ENCODE data around the gene NT5C3A. TPM values are rescaled to one million over a fixed set of nuclear protein-coding genes. Genes with fewer than 3 reads are reported as not detected.
A peak's percentile ranks its signal among the peaks of the same experiment; 100 is the strongest.
"Not testable (repeated sequence)": the region's sequence is repeated elsewhere in the genome, so short reads cannot be mapped to it uniquely, and the experiment has no call there.

NT5C3A gene
- total and polyA plus RNA-seq, 11 donors, result 13.1 to 32.2 (median 19.2) TPM

- WGBS, 4 donors, result 18 to 37% (median 36%) methylated on average over 3 of the region's 3 CpGs
Observed at GRCh38 chr7:32971967-32972366, 90.6 kb downstream of the NT5C3A start.

GRCh38 chr7:32967268-32967582 is 95.4 kb downstream of the NT5C3A start:
- WGBS, 4 donors, result 66 to 84% (median 70%) methylated on average over 4 of the region's 4 CpGs
- ATAC-seq; H3K4me3 ChIP-seq; intact Hi-C loops (cut with DNase I); H3K27ac ChIP-seq; H3K27me3 ChIP-seq; H3K36me3 ChIP-seq; DNase-seq: not testable (repeated sequence)
- H3K9me3 ChIP-seq, result peaks cover 0 to 11% (median 0%) of the 10 kb centered on the region in 12 donors
- H3K4me1 ChIP-seq, result peaks cover 0 to 28% (median 20%) of the 10 kb centered on the region in 12 donors

More at GRCh38 chr7:32971967-32972366, 90.6 kb downstream of the NT5C3A start:
- Histone ChIP-seq H3K27ac (peak overlapping the region in 6 of 12 donors; percentile 19 to 56 (median 42)), H3K36me3 (peaks cover 0 to 21% (median 4%) of the 10 kb centered on the region in 9 donors), H3K4me1 (peaks cover 0 to 17% (median 6%) of the 10 kb centered on the region in 12 donors), H3K9me3 (peaks cover 0 to 11% (median 0%) of the 10 kb centered on the region in 12 donors)
- ATAC-seq, result peak; percentile 48 to 84 (median 58)
- intact Hi-C loops (cut with DNase I); H3K27me3 ChIP-seq; H3K4me3 ChIP-seq; DNase-seq: not testable (repeated sequence)

GRCh38 chr7:32966489-32967267 is 95.9 kb downstream of the NT5C3A start:
- ATAC-seq; H3K36me3 ChIP-seq; H3K27me3 ChIP-seq; H3K4me3 ChIP-seq; H3K27ac ChIP-seq; DNase-seq; intact Hi-C loops (cut with DNase I): not testable (repeated sequence)
- WGBS, 4 donors, result 72 to 87% (median 76%) methylated on average over 3 to 4 of the region's 5 CpGs
- Histone ChIP-seq H3K9me3 (peaks cover 0 to 11% (median 0%) of the 10 kb centered on the region in 12 donors), H3K4me1 (peaks cover 0 to 25% (median 17%) of the 10 kb centered on the region in 12 donors)

GRCh38 chr7:32964461-32965159 is 98.0 kb downstream of the NT5C3A start:
- peak in 10 of 12 donors; percentile 14 to 43 (median 36) for TF ChIP-seq CTCF (IDR thresholded peaks at IDR 0.05)
- DNase-seq; H3K27me3 ChIP-seq; H3K36me3 ChIP-seq; H3K9me3 ChIP-seq; intact Hi-C loops (cut with DNase I): not testable (repeated sequence)
- ATAC-seq, result peak; percentile 39 to 87 (median 82)
- Histone ChIP-seq H3K4me3 (peak overlapping the region in 1 of 12 donors; percentile 4), H3K4me1 (peaks cover 0 to 28% (median 15%) of the 10 kb centered on the region in 12 donors), H3K27ac (peak overlapping the region in 6 of 12 donors; percentile 24 to 56 (median 44))
- 22 to 27% (median 25%) methylated on average over 6 to 7 of the region's 8 CpGs for WGBS, 4 donors

Other genes starting within 250 kb of the NT5C3A start
- 10 to 100 TPM; 21.4 to 39.3 (median 28.6) TPM for gene KBTBD2, start 171.0 kb downstream of the NT5C3A start, total RNA-seq
- gene KBTBD2, start 171.0 kb downstream of the NT5C3A start, polyA plus RNA-seq, result 10 to 100 TPM; 10.4 to 23.4 TPM
- gene FKBP9, start 105.3 kb downstream of the NT5C3A start, total RNA-seq, result 100 to 1,000 TPM in 7 of 9 donors, 10 to 100 TPM in 2; 91.1 to 146 (median 130) TPM
- 10 to 100 TPM; 37.1 to 56.2 TPM for gene FKBP9, start 105.3 kb downstream of the NT5C3A start, polyA plus RNA-seq
- gene RP9, start 46.6 kb upstream of the NT5C3A start, total RNA-seq, result 10 to 100 TPM; 12.4 to 25.9 (median 18.0) TPM
- gene RP9, start 46.6 kb upstream of the NT5C3A start, polyA plus RNA-seq, result 10 to 100 TPM; 13.3 to 31.7 TPM
- gene BBS9, start 66.8 kb upstream of the NT5C3A start, total RNA-seq, result 10 to 100 TPM in 8 of 9 donors, 1 to 10 TPM in 1; 8.4 to 29.3 (median 11.4) TPM
- 1 to 10 TPM; 7.4 to 7.5 TPM for gene BBS9, start 66.8 kb upstream of the NT5C3A start, polyA plus RNA-seq